Lower leg skin (tissue), 3 donors: ENCODE results near the gene DNAH14.

ENCODE experiments used
- CTCF ChIP-seq, 3 donors: fragments of 450-650 bp; IDR thresholded peaks; one replicate each; pipeline ENCODE4 v1.5.1; 2016; ENCODE audit warnings: antibody characterized with exemption in 3 of 3, mild to moderate bottlenecking in 3 of 3, moderate library complexity in 2 of 3
- POLR2A ChIP-seq, 2 donors: fragments of 450-650 bp; IDR thresholded peaks; one replicate each; pipeline ENCODE4 v1.6.1; 2016 to 2017; ENCODE audit warnings: antibody characterized with exemption in 2 of 2, mild to moderate bottlenecking in 1 of 2, moderate library complexity in 1 of 2

DNA sequence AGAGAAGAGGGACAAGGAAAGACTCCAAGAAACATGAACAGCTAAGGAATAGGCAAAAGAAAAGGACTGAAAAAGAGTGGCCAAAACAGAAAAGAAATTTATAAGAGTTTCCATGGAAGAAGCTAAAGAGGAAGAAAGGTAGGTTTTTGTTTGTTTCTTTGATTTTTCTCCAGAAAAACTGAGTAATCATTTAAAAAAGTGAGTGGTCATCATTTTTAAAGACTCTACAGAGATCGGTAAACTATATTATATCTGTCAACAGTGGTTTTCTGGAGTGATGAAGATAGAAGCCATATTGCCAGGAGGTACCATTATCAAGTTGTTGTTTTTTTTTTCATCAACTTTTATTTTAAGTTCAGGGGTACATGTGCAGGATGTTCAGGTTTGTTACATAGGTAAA is 202.4 kb downstream of the DNAH14 start:
- TF ChIP-seq CTCF (IDR thresholded peaks at IDR 0.05), result no peak
- TF ChIP-seq POLR2A (IDR thresholded peaks at IDR 0.05), result no peak
